SU-DHL-6 (cell line): ENCODE data around the gene CLINT1.
A peak's percentile ranks its signal among the peaks of the same experiment; 100 is the strongest.

Source experiments
- H2AFZ ChIP-seq: fragments of 200-600 bp; sonication (generic); 2 replicates; pipeline ENCODE4 v1.6.1; 2014; ENCODE audit warnings: low read depth, mild to moderate bottlenecking, moderate library complexity, mixed read lengths, antibody characterized with exemption, low read length; ENCODE audit not compliant: severe bottlenecking
- H3F3A ChIP-seq: fragments of 200-600 bp; shearing (Covaris generic); 2 replicates; pipeline ENCODE4 v1.6.0; 2016; ENCODE audit warnings: antibody characterized with exemption, mild to moderate bottlenecking; ENCODE audit not compliant: insufficient read depth
- H3K27ac ChIP-seq: fragments of 200-600 bp; sonication (generic); 2 replicates; pipeline ENCODE4 v1.5.1; 2016; ENCODE audit warnings: low read depth, mild to moderate bottlenecking, low read length, moderate library complexity, mixed read lengths
- H3K27me3 ChIP-seq: fragments of 200-600 bp; sonication (generic), shearing (Covaris generic); 2 replicates; pipeline ENCODE4 v1.6.0; 2014; ENCODE audit warnings: mild to moderate bottlenecking, low read length
- H3K36me3 ChIP-seq: fragments of 200-600 bp; sonication (generic); 2 replicates; pipeline ENCODE4 v1.6.1; 2014; ENCODE audit warnings: mild to moderate bottlenecking, low read length, mixed read lengths
- H3K4me2 ChIP-seq: fragments of 300-600, 200-600 bp; shearing (Covaris generic), sonication (generic); 2 replicates; pipeline ENCODE4 v1.6.0; 2014; ENCODE audit warnings: low read length, low read depth, mild to moderate bottlenecking; ENCODE audit not compliant: poor library complexity, severe bottlenecking
- H3K4me3 ChIP-seq: fragments of 200-600 bp; sonication (generic); 2 replicates; pipeline ENCODE4 v1.5.1; 2014; ENCODE audit warnings: antibody characterized with exemption, low read length, mild to moderate bottlenecking, mixed read lengths; ENCODE audit not compliant: insufficient read depth, poor library complexity, severe bottlenecking
- H3K79me2 ChIP-seq: fragments of 200-600 bp; sonication (generic); 2 replicates; pipeline ENCODE4 v1.6.1; 2014; ENCODE audit warnings: mild to moderate bottlenecking, low read length, moderate library complexity; ENCODE audit not compliant: insufficient read depth
- H3K9ac ChIP-seq: fragments of 200-600 bp; sonication (generic); 2 replicates; pipeline ENCODE4 v1.7.0; 2014; ENCODE audit warnings: mild to moderate bottlenecking, low read length
- H3K9me2 ChIP-seq: fragments of 200-600 bp; sonication (generic); replicated peaks from 2 replicates; pipeline ENCODE4 v1.6.1; 2014; ENCODE audit warnings: low read length; ENCODE audit not compliant: insufficient read depth
- H3K9me3 ChIP-seq: fragments of 200-600 bp; sonication (generic); 2 replicates; pipeline ENCODE4 v1.6.1; 2014; ENCODE audit warnings: low read length, mixed read lengths; ENCODE audit not compliant: insufficient read depth
- H4K20me1 ChIP-seq: fragments of 200-600 bp; sonication (generic); 2 replicates; pipeline ENCODE4 v1.6.1; 2014; ENCODE audit warnings: low read depth, mild to moderate bottlenecking, antibody characterized with exemption, low read length, moderate library complexity, mixed read lengths
- EZH2phosphoT487 ChIP-seq: fragments of 200-600 bp; sonication (generic), shearing (Covaris generic); conservative IDR thresholded peaks from 2 replicates; pipeline ENCODE4 v1.6.1; 2018; ENCODE audit warnings: mild to moderate bottlenecking, antibody characterized with exemption, low read length, moderate library complexity, mixed read lengths
- TF ChIP-seq, protein P1 (sequence below): fragments of 200-600 bp; sonication (generic); IDR thresholded peaks from one replicate; pipeline ENCODE4 v1.5.1; 2017; ENCODE audit warnings: antibody characterized with exemption, mild to moderate bottlenecking, low read length, moderate library complexity; ENCODE audit not compliant: insufficient read depth, poor library complexity, severe bottlenecking

The CLINT1 gene

GRCh38 chr5:157823655-157824054, 35.3 kb downstream of the CLINT1 start:
- no peak overlapping the region for H3K9ac ChIP-seq
- no peak overlapping the region for H2AFZ ChIP-seq
- H3K79me2 ChIP-seq: peaks cover 93% of the 10 kb centered on the region
- no peak overlapping the region for H3K27ac ChIP-seq
- H3K9me3 ChIP-seq: no peaks in the 10 kb centered on the region
- H3K4me3 ChIP-seq: no peak overlapping the region
- no peaks in the 10 kb centered on the region for H3K9me2 ChIP-seq
- no peak overlapping the region for H3K4me2 ChIP-seq
- 0 out of 2 replicates have a peak, but pooled peaks cover 9% of the 10 kb centered on the region for H4K20me1 ChIP-seq
- no peak for TF ChIP-seq EZH2phosphoT487
- TF ChIP-seq, protein P1, sequence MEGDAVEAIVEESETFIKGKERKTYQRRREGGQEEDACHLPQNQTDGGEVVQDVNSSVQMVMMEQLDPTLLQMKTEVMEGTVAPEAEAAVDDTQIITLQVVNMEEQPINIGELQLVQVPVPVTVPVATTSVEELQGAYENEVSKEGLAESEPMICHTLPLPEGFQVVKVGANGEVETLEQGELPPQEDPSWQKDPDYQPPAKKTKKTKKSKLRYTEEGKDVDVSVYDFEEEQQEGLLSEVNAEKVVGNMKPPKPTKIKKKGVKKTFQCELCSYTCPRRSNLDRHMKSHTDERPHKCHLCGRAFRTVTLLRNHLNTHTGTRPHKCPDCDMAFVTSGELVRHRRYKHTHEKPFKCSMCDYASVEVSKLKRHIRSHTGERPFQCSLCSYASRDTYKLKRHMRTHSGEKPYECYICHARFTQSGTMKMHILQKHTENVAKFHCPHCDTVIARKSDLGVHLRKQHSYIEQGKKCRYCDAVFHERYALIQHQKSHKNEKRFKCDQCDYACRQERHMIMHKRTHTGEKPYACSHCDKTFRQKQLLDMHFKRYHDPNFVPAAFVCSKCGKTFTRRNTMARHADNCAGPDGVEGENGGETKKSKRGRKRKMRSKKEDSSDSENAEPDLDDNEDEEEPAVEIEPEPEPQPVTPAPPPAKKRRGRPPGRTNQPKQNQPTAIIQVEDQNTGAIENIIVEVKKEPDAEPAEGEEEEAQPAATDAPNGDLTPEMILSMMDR: no peak
- peaks cover 6% of the 10 kb centered on the region; the same call in 1 of the 2 replicates for H3K36me3 ChIP-seq
- no peaks in the 10 kb centered on the region for H3K27me3 ChIP-seq
- H3F3A ChIP-seq: peaks cover 24% of the 10 kb centered on the region

DNA sequence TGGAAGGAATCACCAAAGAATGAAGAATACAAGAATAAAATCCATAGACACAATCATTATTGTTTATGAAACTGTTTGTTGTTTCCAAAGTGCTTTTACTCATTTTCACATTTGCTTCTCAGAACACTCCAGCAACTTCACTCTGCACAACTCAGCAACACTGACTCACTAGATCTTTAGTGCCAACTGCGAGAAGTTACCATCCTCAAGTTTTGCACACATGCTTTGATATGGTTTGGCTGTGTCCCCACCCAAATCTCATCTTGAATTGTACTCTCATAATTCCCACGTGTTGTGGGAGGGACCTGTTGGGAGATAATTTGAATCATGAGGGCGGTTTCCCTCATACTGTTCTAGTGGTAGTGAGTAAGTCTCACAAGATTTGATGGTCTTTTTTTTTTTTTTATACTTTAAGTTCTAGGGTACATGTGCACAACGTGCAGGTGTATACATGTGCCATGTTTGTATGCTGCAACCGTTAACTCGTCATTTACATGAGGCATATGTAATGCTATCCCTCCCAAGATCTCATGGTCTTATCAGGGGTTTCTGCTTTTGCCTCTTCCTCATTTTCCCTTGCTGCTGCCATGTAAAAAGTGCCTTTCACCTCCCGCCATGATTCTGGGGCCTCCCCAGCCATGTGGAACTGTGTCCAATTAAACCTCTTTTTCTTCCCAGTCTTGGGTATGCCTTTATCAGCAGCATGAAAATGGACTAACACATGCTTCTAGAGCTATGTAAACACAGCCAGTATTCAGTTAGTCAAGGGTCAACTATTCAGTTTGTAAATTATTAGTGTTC, 36.9 kb downstream of the CLINT1 start:
- TF ChIP-seq EZH2phosphoT487: no peak
- TF ChIP-seq, protein P1: no peak
- H3K4me2 ChIP-seq: no peak overlapping the region
- peaks cover 19% of the 10 kb centered on the region for H3F3A ChIP-seq
- no peak overlapping the region for H2AFZ ChIP-seq
- no peak overlapping the region for H3K9ac ChIP-seq
- peaks cover 9% of the 10 kb centered on the region; the same call in 1 of the 2 replicates for H3K36me3 ChIP-seq
- H3K9me2 ChIP-seq: no peaks in the 10 kb centered on the region
- no peaks in the 10 kb centered on the region for H3K9me3 ChIP-seq
- no peaks in the 10 kb centered on the region for H3K27me3 ChIP-seq
- H3K4me3 ChIP-seq: no peak overlapping the region
- peaks cover 95% of the 10 kb centered on the region for H3K79me2 ChIP-seq
- H3K27ac ChIP-seq: no peak overlapping the region
- 0 out of 2 replicates have a peak, but pooled peaks cover 9% of the 10 kb centered on the region for H4K20me1 ChIP-seq

- H3K27me3 ChIP-seq: no peaks in the 10 kb centered on the region
- no peak overlapping the region for H2AFZ ChIP-seq
- H3K4me2 ChIP-seq: no peak overlapping the region
- 0 out of 2 replicates have a peak, but pooled peaks cover 9% of the 10 kb centered on the region for H4K20me1 ChIP-seq
- H3K4me3 ChIP-seq: no peak overlapping the region
- no peak for TF ChIP-seq EZH2phosphoT487
- TF ChIP-seq, protein P1: no peak
- H3F3A ChIP-seq: peaks cover 22% of the 10 kb centered on the region
- no peaks in the 10 kb centered on the region for H3K9me3 ChIP-seq
- H3K27ac ChIP-seq: peak overlapping the region; percentile 6; the same call in 1 of the 2 replicates
- H3K9me2 ChIP-seq: no peaks in the 10 kb centered on the region
- peaks cover 89% of the 10 kb centered on the region for H3K79me2 ChIP-seq
- no peak overlapping the region for H3K9ac ChIP-seq
- H3K36me3 ChIP-seq: peaks cover 11% of the 10 kb centered on the region; the same call in 1 of the 2 replicates
Measured at GRCh38 chr5:157821405-157821804, 37.5 kb downstream of the CLINT1 start.
